GM12892 (cell line): ENCODE measurements around the gene OLFM3.

Experiments used
- POLR2A ChIP-seq: IDR thresholded peaks from 2 replicates; pipeline ENCODE4 v1.6.1; 2011; ENCODE audit warnings: low read depth, low read length, control low read depth
- POLR2AphosphoS5 ChIP-seq: IDR thresholded peaks from 2 replicates; pipeline ENCODE4 v1.6.1; 2011; ENCODE audit warnings: low read depth, low read length, control low read depth

DNA sequence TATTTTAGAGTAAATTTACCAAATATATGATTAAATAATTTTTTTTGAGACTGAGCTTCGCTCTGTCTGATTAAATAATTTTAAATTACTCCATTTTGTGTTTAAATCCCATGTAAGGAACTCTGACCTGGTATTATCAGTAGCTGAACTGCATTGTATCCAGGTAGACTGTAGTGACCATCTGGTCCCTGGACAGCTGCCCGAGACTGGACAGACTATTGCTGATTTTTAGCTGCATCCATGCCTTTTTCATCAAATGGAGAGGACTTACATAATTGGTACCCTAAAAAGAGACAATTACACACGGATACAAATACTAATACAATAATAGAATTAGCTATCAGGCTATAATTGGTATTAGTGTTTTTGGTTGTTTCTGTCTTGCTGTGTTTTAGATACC lies 20.6 kb downstream of the OLFM3 start:
- TF ChIP-seq POLR2AphosphoS5 (no peak), POLR2A (no peak)
